HG02943 (cell line): ENCODE results near the gene CD300C.
"Not testable (repeated sequence)": the region's sequence is repeated elsewhere in the genome, so short reads cannot be mapped to it uniquely, and the experiment has no call there.

Experiments
- ATAC-seq: cut with Tn5 transposase; IDR thresholded peaks from one replicate; pipeline ENCODE4 v1.9.1; 2021; ENCODE audit warnings: mild to moderate bottlenecking, low read depth, moderate library complexity; ENCODE audit not compliant: unreplicated experiment

The CD300C gene

GRCh38 chr17:74516561-74517328 lies 29.2 kb downstream of the CD300C start:
- no peak for ATAC-seq

DNA sequence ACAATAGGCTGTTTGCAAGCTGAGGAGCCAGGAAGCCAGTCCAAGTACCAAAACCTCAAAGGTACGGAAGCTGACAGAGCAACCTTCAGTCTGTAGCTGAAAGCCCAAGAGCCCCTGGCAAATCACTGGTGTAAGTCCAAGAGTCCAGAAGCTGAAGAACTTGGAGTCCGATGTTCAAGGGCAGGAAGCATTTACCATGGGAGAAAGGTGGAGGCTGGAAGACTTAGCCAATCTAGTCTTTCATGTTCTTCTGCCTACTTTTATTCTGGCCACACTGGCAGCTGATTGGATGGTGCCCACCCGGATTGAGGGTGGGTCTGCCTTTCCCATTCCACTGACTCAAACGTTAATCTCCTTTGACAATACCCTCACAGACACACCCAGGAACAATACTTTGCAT lies 30.0 kb downstream of the CD300C start:
- no peak for ATAC-seq

DNA sequence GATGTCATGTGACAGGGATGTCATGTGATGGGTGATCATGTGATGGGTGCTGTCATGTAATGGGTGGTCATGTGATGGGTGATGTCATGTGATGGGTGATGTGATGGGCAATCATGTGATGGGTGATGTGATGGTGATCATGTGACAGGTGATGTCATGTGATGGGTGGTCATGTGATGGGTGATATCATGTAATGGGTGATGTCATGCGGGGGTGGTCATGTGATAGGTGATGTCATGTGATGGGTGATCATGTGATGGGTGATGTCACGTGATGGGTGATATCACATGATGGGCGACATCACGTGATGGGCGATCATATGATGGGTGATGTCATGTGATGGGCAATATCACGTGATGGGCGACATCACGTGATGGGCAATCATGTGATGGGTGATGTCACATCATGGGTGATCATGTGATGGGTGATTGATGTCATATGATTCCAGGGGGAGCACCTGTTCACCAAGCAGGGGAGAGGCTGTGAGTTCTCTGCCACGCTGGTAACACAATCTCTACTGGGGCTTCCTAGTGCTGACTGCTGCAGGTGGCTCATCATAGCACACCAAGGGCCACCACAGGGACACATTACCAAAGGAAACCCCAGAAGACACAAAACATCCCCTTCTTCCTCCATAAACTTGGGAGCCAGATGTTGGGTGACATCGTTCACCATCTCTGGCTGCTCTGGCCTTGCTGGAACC lies 31.1 kb downstream of the CD300C start:
- ATAC-seq: no peak

- no peak for ATAC-seq
Measured at GRCh38 chr17:74513987-74514631, 31.8 kb downstream of the CD300C start.

DNA sequence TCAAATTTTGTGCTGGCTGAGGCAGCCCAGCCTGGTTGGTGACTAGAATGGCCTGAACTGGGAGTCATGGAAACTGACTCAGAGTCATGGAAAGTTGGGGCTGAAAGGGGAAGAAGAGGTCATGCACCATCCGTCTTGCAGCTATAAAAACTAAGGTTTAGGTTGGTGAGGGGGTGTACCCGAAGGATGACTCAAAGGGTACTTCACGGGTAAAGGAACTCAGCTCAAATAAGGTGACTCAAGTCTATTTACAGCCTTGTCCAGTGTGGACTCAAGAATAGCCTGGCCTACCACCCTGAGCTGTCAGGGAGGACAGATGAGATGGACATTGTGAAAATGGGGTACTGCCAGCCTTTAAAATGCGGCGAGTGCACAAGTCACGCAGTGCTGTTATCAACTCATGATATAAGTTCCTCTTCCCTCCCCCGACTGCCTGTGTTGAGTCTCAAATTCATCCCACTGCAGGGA lies 33.3 kb downstream of the CD300C start:
- ATAC-seq: no peak

DNA sequence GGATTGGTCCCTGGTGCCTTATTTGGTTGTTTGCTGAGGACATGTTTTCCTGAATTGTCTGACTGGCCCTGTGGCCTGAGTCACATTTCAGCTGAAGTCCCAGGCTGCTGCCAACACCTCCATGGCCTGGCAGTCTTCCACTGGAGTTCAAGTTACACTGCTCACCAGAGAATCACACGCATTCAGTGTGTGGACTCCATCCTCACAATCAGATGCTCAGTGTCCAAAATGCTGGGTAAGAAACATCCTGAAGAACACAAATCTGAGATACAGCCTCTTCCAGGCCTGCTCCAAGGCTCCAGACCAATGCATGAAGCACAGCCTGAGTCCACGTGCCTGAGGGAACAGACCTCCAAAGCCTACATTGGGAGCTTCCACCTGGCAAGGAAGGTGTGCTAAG lies 33.9 kb downstream of the CD300C start:
- no peak for ATAC-seq

DNA sequence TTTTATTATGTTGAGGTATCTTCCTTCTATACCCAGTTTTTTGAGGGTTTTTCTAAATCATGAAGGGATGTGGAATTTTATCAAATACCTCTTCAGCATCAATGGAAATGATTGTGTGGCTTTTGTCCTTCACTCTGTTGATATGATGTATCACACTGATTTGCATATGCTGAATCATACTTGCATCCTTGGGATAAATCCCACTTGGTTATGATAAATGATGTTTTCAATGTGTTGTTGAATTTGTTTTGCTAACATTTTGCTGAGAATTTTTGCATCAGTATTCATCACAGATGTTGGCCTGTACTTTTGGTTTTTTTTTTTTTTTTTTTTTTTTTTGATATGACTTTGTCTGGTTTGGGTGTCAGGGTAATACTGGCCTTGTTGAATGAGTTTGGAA lies 37.8 kb downstream of the CD300C start:
- no peak for ATAC-seq

DNA sequence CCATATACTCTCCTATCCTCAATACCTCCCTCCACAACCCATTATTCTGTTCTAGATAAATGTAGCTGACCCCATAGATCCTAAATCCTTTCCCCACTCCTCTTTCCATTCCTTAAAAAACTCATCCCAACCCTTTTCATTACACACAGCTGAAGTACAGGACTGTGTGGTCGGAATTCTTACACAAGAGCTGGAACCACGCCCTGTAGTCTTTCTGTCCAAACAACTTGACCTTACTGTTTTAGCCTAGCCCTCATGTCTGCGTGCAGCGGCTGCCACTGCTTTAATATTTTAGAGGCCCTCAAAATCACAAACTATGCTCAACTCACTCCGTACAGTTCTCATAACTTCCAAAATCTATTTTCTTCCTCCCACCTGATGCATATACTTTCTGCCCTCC lies 42.0 kb downstream of the CD300C start:
- not testable (repeated sequence) for ATAC-seq

- ATAC-seq: no peak
Measured at GRCh38 chr17:74502861-74503260, 43.1 kb downstream of the CD300C start.

DNA sequence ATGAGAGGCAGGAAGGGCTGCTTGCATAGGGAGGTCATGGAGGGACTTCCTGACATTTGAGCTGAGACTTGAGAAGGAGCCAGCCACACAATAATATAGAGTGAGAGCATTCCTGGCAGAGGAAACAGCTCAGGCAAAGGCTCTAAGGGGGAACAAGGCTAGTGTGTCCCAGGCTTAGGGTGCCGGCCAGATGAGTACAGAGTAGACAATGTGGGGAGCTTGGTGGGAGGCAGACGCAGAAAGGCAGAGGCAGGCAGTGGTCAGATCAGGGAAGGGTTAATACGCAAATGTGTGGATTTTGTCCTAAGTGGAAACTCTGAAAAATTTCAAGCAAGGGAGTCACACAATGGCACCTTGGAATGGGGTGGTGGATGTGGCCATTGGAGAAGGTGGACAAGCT lies 45.9 kb downstream of the CD300C start:
- no peak for ATAC-seq

DNA sequence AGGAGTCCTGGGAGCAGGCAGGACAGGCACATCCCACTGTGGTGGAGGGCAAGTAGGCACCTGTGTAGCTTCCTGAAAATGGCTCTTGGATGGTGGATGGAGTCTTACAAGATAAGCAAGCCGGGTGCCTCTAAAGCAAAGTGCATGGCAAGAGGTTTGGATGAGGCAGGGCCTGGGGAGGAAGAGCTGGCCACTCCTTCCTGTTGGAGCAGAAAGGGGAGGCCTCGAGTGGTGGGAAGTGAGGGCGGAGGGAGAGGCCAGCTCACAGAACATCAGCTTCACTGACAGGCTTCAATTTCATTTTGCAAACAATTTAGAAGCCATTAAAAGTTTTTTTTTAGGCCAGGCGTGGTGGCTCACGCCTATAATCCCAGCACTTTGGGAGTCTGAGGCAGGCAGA lies 48.4 kb downstream of the CD300C start:
- ATAC-seq: no peak

- no peak for ATAC-seq
Measured at GRCh38 chr17:74493331-74493833, 52.5 kb downstream of the CD300C start.

DNA sequence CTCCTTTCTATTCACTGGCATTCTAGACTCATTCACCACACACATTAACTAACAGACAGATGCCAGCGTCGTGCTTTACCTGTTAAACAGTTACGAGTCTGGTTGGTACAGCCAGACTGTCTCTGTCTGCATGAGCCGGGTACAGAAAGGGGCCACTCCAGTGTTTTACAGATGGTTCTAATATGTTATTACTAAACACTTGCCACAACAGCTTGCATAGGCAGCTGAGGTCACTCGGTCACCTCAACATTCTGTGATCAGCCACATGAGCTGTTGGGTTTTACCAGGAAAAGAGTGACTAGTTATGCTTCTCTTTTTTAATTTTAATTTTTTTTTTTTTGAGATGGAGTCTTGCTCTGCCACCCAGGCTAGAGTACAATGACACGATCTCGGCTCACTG lies 54.3 kb downstream of the CD300C start:
- no peak for ATAC-seq
